ENCODE measurements around the gene PLOD2. TPM values are rescaled to one million over a fixed set of nuclear protein-coding genes. Genes with fewer than 3 reads are reported as not detected.

PLOD2 gene
- total RNA-seq, 1 experiment from 2014 or later: 19.3 TPM

DNA sequence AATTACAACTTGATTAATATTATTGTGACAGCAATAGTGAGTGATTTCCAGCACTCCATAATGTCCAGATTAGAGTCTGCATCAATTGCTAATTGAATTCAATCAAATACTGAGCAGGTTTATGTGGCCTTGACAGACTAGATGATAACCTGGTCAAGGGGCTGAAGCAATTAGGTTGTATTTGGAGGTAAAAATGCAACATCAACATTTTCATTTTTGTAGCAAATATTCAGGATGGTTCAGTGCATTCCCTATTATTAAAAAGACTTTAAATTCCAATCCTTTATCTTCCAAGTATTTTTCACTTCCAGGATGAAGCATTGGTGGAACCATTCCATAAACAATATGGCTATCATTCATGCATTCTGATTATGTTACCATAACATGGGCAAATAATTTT is 120.4 kb downstream of the PLOD2 start:
- no peaks in the 10 kb centered on the region for H3K27me3 ChIP-seq (ENCODE audit: insufficient read depth, low read length)
- no peak overlapping the region for H4K5ac ChIP-seq (ENCODE audit: insufficient read length, low read depth, low read length)
- Mint-ChIP-seq H3K4me1 (no peaks in the 10 kb centered on the region), H3K27me3 (ENCODE audit: low read depth) (no peaks in the 10 kb centered on the region), H3K27ac (no peak overlapping the region), H3K36me3 (ENCODE audit: insufficient read depth in 1 of 3, low read depth in 3 of 3) (peaks cover 0 to 5% (median 2%) of the 10 kb centered on the region in 3 experiments; a peak in 4 of 7 replicates), H3K9me3 (peaks cover 0 to 2% of the 10 kb centered on the region in 2 experiments; a peak in 2 of 5 replicates), H3K4me3 (no peak overlapping the region)
- no peak overlapping the region for H2AFZ ChIP-seq (ENCODE audit: low read length)
- no peak overlapping the region for H3K23ac ChIP-seq (ENCODE audit: insufficient read length, low read depth, low read length)
- no peaks in the 10 kb centered on the region for H3K4me1 ChIP-seq (ENCODE audit: insufficient read depth, low read length)
- H3T11ph ChIP-seq (ENCODE audit: low read length): no peak overlapping the region
- no peak overlapping the region for H3K27ac ChIP-seq (ENCODE audit: insufficient read length, low read depth, low read length)
- H2AK5ac ChIP-seq (ENCODE audit: insufficient read length, low read length): no peak overlapping the region
- no peak for DNase-seq
- H3K9ac ChIP-seq (ENCODE audit: extremely low read depth, insufficient read length, low read length): no peak overlapping the region
- no peak overlapping the region for H2BK12ac ChIP-seq (ENCODE audit: insufficient read length, low read depth, low read length)
- no peak overlapping the region for H2BK20ac ChIP-seq (ENCODE audit: low read depth, low read length, poor library complexity, severe bottlenecking)
- no peaks in the 10 kb centered on the region for H3K79me2 ChIP-seq (ENCODE audit: insufficient read depth, low read length)
- no peak overlapping the region for H3K4me2 ChIP-seq (ENCODE audit: insufficient read depth, insufficient read length, low read length)
- H3K18ac ChIP-seq (ENCODE audit: insufficient read length, low read depth, low read length): no peak overlapping the region
- H2BK15ac ChIP-seq (ENCODE audit: low read depth, low read length): no peak overlapping the region
- no peaks in the 10 kb centered on the region for H3K79me1 ChIP-seq (ENCODE audit: insufficient read depth, low read depth, low read length, poor library complexity, severe bottlenecking)
- no peak for TF ChIP-seq CTCF (conservative IDR thresholded peaks at IDR 0.05)
- no peaks in the 10 kb centered on the region for H3K23me2 ChIP-seq (ENCODE audit: insufficient read length, low read depth, low read length, poor library complexity, severe bottlenecking)
- H4K20me1 ChIP-seq (ENCODE audit: control insufficient read depth, insufficient read depth, insufficient read length): no peaks in the 10 kb centered on the region
- H3K4ac ChIP-seq (ENCODE audit: low read depth, low read length): no peak overlapping the region
- no peak overlapping the region for H2BK5ac ChIP-seq (ENCODE audit: insufficient read length, low read length)
- H3K9me3 ChIP-seq (ENCODE audit: control insufficient read depth, low read depth, low read length): no peaks in the 10 kb centered on the region
- no peak overlapping the region for H4K8ac ChIP-seq (replicated peaks; ENCODE audit: insufficient read length, low read depth, low read length)
- no peak overlapping the region for H3K14ac ChIP-seq (ENCODE audit: insufficient read depth, low read length)
- H2BK120ac ChIP-seq (ENCODE audit: low read depth, low read length, poor library complexity, severe bottlenecking): no peak overlapping the region
- H3K56ac ChIP-seq (ENCODE audit: insufficient read length, low read depth, low read length): no peak overlapping the region
- no peak overlapping the region for H4K91ac ChIP-seq (ENCODE audit: insufficient read length, low read depth, low read length)

All from H9 (cell line).